ENCODE results near the gene ARHGAP18. TPM values are rescaled to one million over a fixed set of nuclear protein-coding genes. Genes with fewer than 3 reads are reported as not detected.

Gene ARHGAP18
- total and polyA plus RNA-seq, 2 of the 13 experiments (the other 11 are each of a cell fraction or from before 2014, with no cell fraction given): 58.2 to 115 TPM

DNA sequence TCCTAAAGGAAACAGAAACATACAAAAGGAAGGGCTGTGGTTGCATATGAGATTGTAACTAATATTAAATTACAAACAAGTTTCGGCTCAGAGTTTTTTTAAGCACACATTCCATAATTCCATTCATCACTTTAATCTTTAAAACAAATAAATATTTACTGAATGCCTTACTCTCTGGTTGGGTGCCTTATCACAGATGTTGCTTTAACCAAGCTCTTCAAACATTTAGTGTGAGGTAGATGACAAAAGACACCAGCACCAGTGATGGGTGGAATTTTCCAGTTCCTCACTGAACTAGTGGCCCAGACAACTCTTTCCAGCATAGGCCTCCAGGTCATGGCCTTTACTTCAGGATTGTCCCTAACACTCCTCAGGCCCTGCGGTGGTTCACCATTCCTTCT is 58.7 kb downstream of the ARHGAP18 start (continued):
- TF ChIP-seq, protein P1, sequence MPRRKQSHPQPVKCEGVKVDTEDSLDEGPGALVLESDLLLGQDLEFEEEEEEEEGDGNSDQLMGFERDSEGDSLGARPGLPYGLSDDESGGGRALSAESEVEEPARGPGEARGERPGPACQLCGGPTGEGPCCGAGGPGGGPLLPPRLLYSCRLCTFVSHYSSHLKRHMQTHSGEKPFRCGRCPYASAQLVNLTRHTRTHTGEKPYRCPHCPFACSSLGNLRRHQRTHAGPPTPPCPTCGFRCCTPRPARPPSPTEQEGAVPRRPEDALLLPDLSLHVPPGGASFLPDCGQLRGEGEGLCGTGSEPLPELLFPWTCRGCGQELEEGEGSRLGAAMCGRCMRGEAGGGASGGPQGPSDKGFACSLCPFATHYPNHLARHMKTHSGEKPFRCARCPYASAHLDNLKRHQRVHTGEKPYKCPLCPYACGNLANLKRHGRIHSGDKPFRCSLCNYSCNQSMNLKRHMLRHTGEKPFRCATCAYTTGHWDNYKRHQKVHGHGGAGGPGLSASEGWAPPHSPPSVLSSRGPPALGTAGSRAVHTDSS (CRISPR knock-in tag; conservative IDR thresholded peaks at IDR 0.05): no peak
- no peak for TF ChIP-seq EED (CRISPR knock-in tag; IDR thresholded peaks at IDR 0.05)
- no peak for TF ChIP-seq ZMYM2 (CRISPR knock-in tag; IDR thresholded peaks at IDR 0.05)
- peak; percentile 67; the same call in 1 of the 2 replicates for TF ChIP-seq SOX5 (CRISPR knock-in tag; IDR thresholded peaks at IDR 0.05; ENCODE audit: borderline replicate concordance)
- TF ChIP-seq, protein P2, sequence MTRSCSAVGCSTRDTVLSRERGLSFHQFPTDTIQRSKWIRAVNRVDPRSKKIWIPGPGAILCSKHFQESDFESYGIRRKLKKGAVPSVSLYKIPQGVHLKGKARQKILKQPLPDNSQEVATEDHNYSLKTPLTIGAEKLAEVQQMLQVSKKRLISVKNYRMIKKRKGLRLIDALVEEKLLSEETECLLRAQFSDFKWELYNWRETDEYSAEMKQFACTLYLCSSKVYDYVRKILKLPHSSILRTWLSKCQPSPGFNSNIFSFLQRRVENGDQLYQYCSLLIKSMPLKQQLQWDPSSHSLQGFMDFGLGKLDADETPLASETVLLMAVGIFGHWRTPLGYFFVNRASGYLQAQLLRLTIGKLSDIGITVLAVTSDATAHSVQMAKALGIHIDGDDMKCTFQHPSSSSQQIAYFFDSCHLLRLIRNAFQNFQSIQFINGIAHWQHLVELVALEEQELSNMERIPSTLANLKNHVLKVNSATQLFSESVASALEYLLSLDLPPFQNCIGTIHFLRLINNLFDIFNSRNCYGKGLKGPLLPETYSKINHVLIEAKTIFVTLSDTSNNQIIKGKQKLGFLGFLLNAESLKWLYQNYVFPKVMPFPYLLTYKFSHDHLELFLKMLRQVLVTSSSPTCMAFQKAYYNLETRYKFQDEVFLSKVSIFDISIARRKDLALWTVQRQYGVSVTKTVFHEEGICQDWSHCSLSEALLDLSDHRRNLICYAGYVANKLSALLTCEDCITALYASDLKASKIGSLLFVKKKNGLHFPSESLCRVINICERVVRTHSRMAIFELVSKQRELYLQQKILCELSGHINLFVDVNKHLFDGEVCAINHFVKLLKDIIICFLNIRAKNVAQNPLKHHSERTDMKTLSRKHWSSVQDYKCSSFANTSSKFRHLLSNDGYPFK (CRISPR knock-in tag; IDR thresholded peaks at IDR 0.05; ENCODE audit: borderline replicate concordance): no peak
- TF ChIP-seq, protein P3, sequence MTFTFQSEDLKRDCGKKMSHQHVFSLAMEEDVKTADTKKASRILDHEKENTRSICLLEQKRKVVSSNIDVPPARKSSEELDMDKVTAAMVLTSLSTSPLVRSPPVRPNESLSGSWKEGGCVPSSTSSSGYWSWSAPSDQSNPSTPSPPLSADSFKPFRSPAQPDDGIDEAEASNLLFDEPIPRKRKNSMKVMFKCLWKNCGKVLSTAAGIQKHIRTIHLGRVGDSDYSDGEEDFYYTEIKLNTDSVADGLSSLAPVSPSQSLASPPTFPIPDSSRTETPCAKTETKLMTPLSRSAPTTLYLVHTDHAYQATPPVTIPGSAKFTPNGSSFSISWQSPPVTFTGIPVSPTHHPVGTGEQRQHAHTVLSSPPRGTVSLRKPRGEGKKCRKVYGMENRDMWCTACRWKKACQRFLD (CRISPR knock-in tag; IDR thresholded peaks at IDR 0.05; ENCODE audit: borderline replicate concordance): no peak
- no peak for TF ChIP-seq ZNF781 (CRISPR knock-in tag; IDR thresholded peaks at IDR 0.05; ENCODE audit: borderline replicate concordance, not compliant biosample characterization)
- no peak for TF ChIP-seq POLR2AphosphoS2 (IDR thresholded peaks at IDR 0.05; ENCODE audit: low read depth, low read length)
- TF ChIP-seq, protein P4, sequence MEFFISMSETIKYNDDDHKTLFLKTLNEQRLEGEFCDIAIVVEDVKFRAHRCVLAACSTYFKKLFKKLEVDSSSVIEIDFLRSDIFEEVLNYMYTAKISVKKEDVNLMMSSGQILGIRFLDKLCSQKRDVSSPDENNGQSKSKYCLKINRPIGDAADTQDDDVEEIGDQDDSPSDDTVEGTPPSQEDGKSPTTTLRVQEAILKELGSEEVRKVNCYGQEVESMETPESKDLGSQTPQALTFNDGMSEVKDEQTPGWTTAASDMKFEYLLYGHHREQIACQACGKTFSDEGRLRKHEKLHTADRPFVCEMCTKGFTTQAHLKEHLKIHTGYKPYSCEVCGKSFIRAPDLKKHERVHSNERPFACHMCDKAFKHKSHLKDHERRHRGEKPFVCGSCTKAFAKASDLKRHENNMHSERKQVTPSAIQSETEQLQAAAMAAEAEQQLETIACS (CRISPR knock-in tag; IDR thresholded peaks at IDR 0.05): no peak
- no peak for TF ChIP-seq SMAD3 (CRISPR knock-in tag; IDR thresholded peaks at IDR 0.05)
- TF ChIP-seq, protein P5, sequence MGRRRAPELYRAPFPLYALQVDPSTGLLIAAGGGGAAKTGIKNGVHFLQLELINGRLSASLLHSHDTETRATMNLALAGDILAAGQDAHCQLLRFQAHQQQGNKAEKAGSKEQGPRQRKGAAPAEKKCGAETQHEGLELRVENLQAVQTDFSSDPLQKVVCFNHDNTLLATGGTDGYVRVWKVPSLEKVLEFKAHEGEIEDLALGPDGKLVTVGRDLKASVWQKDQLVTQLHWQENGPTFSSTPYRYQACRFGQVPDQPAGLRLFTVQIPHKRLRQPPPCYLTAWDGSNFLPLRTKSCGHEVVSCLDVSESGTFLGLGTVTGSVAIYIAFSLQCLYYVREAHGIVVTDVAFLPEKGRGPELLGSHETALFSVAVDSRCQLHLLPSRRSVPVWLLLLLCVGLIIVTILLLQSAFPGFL (CRISPR knock-in tag; IDR thresholded peaks at IDR 0.05): no peak
- no peak for TF ChIP-seq ZMYM3 (CRISPR knock-in tag; IDR thresholded peaks at IDR 0.05)
- TF ChIP-seq, protein P6, sequence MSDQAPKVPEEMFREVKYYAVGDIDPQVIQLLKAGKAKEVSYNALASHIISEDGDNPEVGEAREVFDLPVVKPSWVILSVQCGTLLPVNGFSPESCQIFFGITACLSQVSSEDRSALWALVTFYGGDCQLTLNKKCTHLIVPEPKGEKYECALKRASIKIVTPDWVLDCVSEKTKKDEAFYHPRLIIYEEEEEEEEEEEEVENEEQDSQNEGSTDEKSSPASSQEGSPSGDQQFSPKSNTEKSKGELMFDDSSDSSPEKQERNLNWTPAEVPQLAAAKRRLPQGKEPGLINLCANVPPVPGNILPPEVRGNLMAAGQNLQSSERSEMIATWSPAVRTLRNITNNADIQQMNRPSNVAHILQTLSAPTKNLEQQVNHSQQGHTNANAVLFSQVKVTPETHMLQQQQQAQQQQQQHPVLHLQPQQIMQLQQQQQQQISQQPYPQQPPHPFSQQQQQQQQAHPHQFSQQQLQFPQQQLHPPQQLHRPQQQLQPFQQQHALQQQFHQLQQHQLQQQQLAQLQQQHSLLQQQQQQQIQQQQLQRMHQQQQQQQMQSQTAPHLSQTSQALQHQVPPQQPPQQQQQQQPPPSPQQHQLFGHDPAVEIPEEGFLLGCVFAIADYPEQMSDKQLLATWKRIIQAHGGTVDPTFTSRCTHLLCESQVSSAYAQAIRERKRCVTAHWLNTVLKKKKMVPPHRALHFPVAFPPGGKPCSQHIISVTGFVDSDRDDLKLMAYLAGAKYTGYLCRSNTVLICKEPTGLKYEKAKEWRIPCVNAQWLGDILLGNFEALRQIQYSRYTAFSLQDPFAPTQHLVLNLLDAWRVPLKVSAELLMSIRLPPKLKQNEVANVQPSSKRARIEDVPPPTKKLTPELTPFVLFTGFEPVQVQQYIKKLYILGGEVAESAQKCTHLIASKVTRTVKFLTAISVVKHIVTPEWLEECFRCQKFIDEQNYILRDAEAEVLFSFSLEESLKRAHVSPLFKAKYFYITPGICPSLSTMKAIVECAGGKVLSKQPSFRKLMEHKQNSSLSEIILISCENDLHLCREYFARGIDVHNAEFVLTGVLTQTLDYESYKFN (CRISPR knock-in tag; conservative IDR thresholded peaks at IDR 0.05): peak; percentile 75
- peak; percentile 23; the same call in 1 of the 2 replicates for TF ChIP-seq NR2C2 (CRISPR knock-in tag; IDR thresholded peaks at IDR 0.05; ENCODE audit: borderline replicate concordance)
- no peak for TF ChIP-seq ZKSCAN8 (CRISPR knock-in tag; IDR thresholded peaks at IDR 0.05; ENCODE audit: borderline replicate concordance)
- TF ChIP-seq MED13 (CRISPR knock-in tag; IDR thresholded peaks at IDR 0.05): no peak
- no peak for TF ChIP-seq PCBP2 (optimal IDR thresholded peaks at IDR 0.05; ENCODE audit: low read depth, low read length, poor library complexity, severe bottlenecking)
- TF ChIP-seq BRCA1 (CRISPR knock-in tag; IDR thresholded peaks at IDR 0.05): no peak
